Measurements from ENCODE around the gene ZSCAN5A.
"Not testable (repeated sequence)": the region's sequence is repeated elsewhere in the genome, so short reads cannot be mapped to it uniquely, and the experiment has no call there.

ZSCAN5A gene, protein sequence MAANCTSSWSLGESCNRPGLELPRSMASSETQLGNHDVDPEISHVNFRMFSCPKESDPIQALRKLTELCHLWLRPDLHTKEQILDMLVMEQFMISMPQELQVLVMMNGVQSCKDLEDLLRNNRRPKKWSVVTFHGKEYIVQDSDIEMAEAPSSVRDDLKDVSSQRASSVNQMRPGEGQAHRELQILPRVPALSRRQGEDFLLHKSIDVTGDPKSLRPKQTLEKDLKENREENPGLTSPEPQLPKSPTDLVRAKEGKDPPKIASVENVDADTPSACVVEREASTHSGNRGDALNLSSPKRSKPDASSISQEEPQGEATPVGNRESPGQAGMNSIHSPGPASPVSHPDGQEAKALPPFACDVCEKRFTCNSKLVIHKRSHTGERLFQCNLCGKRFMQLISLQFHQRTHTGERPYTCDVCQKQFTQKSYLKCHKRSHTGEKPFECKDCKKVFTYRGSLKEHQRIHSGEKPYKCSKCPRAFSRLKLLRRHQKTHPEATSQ

DNA sequence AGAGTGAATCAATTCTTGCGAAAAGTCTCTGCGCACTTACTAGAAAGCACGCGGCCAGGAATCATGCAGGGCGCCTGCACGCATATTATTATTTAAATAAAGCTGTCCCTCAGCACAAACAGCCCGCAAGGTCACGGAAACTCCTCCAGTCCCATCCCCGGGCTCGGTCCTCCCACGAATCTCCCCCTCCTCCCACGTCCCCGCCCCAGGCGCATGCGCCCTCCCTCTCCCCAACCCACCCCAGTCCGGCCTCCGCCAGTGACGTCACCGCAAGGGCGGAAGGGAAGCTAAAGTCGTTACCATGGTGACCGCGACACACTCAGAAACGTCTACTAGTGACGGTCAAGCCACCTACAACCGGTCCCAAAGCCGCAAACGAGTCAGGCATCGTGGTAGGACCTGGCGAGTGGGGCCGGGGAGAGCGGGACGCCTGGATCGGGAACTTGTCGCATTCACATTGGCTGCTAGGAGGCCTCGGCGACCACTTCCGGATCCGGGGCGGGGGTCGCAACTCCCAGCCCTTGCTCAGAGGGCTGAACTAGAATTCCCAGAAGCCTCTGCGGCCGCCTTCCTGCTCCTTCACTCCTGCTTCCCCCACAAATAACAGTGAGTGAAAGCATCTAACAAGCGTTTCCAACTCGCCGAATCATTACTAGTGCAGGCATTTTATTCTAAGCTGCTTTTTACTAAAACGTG lies at the start of gene ZSCAN5A:
Gene ZSCAN5A, minus strand, starts transcription at position 459 of the 696 bp plus-strand sequence. CDS start 89,793 bp downstream, outside the sequence.
- peak; percentile 95 to 98 for DNase-seq (ENCODE audit: low read depth in 2 of 2)

DNA sequence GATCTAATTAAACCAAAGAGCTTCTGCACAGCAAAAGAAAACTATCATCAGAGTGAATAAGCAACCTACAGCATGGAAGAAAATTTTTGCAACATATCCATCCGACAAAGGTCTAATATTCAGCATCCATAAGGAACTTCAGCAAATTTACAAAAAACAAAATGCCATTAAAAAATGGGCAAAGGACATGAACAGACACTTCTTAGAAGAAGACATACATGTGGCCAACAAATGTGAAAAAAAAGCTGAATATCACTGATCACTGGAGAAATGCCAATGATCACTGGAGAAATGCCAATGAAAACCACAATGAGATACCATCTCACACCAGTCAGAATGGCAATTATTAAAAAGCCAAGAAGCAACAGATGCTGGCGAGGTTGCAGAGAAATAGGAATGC lies 46.2 kb upstream of the ZSCAN5A start:
- no peak for DNase-seq (ENCODE audit: low read depth in 2 of 2)

DNA sequence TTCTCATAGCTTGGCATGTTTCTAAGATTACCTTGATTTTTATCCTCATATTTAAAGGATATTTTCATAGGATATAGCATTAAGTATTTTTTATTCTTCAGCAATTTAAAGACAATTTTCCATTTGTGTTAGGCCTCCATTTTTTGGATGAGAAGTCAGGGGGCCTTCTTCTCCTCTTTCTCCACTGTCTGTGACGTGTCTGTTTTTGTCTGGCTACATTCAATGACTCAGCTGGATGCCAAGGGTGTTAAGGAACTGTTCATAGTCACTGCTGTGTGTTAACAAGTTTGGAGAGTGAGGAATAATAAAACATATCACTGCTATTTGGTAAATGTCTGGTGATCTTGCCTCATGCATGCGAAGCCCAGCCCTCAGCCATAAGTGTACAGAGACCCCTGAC lies 42.3 kb upstream of the ZSCAN5A start:
- DNase-seq (ENCODE audit: low read depth in 2 of 2) = no peak

DNA sequence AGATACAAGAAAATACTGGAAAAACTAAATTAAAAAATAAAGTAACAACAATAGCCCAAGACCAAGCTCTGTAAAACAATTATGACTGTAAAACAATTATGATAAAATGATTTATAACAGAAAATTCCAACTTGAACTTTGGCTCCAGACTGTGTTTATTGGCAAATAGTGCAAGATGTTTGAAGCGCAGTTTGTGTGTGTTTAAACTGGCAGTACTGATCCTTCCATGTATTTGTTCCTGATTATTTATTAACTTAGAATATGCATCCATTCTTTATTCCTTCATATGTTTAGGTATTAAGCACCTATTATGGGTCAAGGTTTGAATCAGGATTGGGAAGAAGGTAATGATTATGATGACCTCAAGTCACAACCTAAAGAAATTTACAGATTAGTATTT lies 40.9 kb upstream of the ZSCAN5A start:
- no peak for DNase-seq (ENCODE audit: low read depth in 2 of 2)

DNA sequence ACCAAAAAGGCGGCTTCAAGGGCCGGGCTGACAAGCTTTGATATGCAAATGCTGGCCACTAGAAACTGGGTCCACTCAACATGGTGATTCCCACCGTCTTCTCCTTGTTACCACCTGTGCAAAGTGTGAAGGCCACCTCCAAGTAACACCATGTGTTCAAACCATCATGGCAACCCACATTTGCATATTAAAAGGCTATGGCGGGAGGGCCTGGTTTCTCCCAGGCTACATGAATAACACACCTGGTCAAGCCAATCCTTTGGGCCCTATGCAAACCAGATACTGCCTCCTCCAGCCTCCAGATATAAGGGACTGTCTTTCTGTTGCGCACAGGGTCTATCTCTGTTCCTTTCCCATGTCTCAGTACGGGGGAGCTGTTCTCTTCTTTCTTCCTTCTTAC lies 36.6 kb upstream of the ZSCAN5A start:
- no peak for DNase-seq (ENCODE audit: low read depth in 2 of 2)

DNA sequence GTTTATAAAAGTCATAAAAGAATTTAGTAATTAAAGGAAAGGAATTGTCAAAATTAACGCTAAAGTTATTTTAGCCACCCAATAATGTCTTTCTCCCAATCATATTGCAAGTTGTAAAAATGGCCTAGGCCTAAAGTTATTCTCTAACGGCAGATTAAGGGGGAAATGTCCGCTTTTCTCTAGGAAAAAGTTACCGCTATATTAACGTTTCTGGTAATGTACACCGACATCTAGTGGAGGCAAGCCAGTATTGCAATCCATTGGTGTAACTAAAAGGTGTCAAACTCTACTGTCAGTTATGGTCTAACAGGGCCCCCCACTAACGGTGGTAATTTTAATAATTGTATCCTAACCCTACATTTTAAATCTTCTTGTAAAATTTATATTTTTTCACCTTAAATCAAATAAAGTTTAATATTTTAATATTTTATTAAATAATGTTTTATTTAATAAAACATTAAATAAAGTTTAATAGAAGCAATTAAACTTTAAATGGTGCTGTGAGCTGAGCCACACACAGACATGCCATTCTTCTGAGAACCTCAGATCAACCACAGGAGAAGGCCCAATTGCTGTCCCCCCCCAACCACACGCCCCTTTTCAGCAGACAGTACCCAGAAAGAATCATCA lies 35.9 kb upstream of the ZSCAN5A start:
- DNase-seq (ENCODE audit: low read depth in 2 of 2) = peak in 1 of 2 donors; percentile 17

DNA sequence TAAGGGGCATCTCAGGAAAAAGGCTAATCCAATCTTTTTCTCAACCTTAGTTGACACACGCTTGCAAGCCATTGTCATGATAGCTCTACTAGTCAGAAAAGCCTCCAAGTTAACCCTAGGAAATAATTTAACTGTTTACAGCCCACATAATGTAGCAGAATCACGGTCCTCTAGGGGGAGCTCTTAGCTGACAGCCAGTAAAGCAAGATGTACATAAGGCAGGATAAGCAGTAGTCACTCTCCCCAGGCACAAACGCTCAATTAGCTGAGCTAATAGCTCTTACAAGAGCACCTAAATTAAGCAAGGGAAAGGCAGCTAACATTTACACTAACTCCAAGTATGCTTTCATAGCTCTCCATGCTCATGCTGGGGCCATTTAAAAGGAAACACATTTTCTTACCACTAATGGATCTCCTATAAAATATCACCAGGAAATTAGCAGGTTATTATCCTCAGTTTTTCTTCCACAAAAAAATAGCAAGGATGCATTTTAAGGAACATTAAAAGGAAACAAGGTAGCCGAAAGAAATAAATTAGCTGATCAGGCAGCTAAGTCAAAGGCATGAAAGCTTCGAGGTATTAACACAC lies 33.7 kb upstream of the ZSCAN5A start:
- no peak for DNase-seq (ENCODE audit: low read depth in 2 of 2)

DNA sequence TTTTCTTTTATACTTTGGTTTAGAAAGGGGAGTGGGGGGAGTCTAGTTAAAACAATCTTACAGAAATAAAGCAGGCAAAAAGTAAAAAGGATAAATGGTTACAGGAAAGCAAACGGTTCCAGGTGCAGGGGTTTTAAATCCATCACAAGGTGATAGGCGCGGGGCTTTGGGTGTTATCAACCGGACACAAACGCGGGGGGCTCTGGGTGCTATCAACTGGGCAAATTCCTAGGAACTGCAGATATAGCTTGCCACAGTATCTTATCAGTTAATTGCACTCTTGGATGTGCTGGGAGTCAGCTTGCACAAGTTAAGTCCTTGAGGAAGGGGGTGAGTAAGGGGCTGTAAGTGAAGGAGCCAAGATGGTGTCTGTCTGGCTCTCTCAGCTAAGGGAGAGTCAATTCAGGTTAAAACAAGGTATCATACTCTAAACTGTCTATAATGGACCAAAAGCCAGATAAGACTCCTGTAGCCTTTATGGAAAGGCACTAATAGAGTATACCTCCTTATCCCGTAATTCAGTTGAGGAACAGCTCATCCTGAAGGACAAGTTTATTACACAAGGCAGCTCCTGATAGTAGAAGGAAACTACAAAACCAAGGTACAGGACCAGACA lies 32.6 kb upstream of the ZSCAN5A start:
- no peak for DNase-seq (ENCODE audit: low read depth in 2 of 2)

DNA sequence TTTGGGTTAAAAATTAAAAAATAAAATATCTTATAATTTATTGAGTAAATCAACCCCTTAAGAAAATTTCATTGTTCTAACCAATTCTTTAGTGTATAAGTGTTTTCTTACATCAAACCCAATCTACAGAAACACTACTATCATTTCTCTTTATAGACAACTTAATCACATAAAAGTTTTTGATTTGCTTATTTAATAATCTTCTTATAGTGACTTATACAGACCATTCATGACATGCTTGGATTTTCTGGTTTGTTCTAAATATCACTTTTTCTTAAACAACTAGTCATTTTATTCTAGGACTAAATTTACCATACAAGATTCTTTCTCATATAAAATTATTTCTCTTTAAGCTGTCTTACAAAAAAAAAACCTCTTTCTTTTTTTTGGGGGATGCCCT lies 27.3 kb upstream of the ZSCAN5A start:
- no peak for DNase-seq (ENCODE audit: low read depth in 2 of 2)

DNA sequence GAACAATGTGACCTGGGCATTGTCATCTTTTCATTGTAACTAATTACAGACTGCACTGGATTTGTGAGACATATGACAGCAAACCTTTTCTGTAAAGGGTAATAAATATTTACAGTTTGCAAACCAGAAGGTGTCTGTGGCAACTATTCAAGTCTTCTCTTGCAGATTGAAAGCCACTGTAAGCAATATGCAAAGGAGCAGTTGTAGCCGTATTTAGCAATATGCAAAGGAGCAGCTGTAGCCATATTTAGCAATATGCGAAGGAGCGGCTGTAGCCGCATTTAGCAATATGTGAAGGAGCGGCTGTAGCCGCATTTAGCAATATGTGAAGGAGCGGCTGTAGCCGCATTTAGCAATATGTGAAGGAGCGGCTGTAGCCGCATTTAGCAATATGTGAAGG lies 24.4 kb upstream of the ZSCAN5A start:
- not testable (repeated sequence) for DNase-seq (ENCODE audit: low read depth in 2 of 2)

DNA sequence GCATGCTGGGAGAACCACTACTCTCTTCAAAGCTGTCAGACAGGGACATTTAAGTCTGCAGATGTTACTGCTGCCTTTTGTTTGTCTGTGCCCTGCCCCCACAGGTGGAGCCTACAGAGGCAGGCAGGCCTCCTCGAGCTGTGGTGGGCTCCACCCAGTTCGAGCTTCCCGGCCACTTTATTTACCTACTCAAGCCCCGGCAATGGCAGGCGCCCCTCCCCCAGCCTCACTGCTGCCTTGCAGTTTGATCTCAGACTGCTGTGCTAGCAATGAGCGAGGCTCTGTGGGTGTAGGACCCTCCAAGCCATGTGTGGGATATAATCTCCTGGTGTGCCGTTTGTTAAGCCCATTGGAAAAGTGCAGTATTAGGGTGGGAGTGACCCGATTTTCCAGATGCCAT lies 22.4 kb upstream of the ZSCAN5A start:
- not testable (repeated sequence) for DNase-seq (ENCODE audit: low read depth in 2 of 2)

DNA sequence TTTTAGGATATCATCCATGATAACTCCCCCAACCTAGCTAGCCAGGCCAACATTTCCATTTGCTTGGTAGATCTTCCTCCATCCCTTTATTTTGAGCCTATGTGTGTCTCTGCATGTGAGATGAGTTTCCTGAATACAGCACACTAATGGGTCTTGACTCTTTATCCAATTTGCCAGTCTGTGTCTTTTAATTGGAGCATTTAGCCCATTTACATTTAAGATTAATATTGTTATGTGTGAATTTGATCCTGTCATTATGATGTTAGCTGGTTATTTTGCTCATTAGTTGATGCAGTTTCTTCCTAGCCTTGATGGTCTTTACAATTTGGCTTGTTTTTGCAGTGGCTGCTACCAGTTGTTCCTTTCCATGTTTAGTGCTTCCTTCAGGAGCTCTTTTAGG lies 20.7 kb upstream of the ZSCAN5A start:
- not testable (repeated sequence) for DNase-seq (ENCODE audit: low read depth in 2 of 2)

DNA sequence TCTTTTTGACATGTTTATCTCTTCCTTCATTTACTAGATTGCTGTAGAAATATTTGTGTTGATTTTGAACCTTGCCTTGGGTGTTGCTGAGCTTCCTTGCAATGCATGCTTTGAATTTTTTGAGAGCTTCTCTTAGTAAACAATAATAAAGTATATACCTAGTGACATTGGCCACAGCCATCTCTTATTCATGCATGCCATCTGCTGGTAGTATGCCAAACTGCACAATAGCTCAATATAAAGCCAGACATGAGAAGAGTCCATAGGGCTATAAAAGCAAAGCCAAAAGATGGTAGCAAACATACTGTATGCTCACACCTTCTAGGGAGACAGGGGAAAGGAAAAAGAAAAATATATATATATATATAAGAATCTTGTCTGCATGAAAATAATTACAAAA lies 18.9 kb upstream of the ZSCAN5A start:
- no peak for DNase-seq (ENCODE audit: low read depth in 2 of 2)

DNA sequence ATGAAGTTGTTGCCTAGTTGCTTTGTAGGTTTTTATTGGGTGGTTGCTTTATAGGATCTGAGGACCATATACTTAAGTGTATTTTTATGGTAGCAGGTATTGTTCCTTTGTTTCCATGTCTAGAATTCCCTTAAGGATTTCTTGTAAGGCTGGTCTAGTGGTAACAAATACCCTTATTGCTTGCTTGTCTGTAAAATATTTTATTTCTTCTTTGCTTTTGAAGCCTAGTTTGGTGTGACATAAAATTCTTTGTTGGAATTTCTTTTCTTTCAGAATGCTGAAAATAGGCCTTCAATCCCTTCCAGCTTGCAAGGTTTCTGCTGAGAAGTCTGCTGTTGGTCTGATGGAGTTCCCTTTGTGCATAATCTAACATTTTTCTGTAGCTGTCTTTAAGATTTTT lies 18.1 kb upstream of the ZSCAN5A start:
- no peak for DNase-seq (ENCODE audit: low read depth in 2 of 2)

DNA sequence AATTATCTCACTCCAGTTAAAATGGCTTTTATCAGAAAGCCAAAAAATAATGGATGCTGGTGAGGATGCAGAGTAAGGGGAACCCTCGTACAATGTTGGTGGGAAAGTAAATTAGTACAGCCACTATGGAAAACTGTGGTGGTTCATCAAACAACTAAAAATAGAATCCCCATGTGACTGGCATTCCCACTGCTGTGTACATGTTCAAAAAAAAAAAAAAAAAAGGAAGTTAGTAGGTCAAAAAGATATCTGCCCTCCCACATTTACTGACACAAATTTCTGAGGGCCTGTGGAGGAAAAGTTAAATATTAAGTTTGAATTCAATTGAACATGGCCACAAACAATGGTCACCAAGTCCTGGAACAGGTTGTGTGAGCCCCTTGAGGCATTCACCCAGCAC lies 9.8 kb upstream of the ZSCAN5A start:
- no peak for DNase-seq (ENCODE audit: low read depth in 2 of 2)

DNA sequence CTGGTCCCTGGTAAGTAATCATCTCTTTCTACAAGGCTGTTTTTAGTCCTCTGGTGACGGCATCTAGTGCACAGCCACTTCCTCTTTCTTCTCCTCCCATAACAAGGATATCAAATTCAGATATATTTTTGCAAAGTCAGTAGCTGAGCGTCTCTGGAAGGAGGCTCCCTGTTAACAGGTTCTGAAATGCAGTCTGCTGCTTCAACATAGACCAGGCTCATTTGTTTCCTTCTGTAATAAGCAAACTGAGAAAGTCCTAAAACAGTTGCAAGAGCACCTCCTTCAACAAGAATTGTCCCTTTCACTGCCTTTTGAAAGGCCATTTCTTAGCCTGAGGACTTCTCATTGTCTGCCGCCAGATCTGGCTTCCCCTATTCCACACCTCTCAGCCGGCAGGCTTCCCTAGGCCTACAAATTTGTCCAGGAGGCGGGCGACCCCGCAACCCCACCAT lies 7.4 kb upstream of the ZSCAN5A start:
- no peak for DNase-seq (ENCODE audit: low read depth in 2 of 2)

DNA sequence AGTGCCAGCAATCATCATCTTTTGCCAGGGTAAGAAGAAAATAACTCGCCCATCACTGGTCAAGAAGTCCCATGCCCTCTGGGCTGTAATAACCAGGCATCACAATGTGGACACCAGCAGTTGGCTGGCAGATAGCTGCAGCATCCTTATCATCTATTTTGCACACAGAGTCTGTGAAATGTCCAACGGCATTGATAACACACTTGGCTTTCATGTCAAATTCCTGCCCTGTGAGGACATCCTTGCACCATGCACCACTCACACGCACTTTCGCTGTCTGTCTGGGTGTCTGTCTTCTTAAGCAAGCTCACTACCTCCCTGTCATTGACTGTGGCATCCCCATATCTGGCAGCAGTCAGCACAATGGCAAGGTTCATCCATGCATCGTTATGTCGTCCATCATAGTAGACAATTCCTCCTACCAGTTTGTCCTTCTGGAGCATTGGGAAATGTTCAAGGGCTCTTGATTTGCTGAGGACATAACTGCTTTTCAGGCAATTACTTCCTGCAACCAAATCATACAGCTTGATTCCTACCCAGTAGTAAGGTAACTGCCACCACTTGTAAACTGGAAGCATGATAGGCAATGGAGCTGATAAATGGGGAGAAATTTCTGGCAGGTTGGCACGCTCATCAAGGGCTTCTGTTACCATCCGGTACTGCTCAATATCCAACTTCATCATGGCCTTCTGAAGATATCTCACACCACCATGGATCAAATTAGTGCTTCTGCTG lies 6.8 kb upstream of the ZSCAN5A start:
- no peak for DNase-seq (ENCODE audit: low read depth in 2 of 2)

DNA sequence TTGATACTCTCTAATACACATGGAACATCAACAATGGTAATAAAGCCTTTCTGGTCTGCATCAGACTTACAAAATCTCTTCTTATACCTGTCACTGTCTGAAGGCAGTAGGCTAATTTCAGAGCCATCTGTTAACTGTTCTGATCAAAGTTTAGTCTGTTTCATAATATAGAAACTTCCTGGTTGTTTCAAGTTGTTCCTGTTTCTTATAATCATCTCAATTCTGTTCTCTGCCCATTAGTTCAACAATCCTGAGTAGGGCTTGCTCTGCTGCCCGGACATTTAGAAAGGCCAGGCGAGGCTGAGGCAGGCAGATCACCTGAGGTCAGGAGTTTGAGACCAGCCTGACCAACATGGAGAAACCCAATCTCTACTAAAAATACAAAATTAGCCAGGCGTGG lies 5.4 kb upstream of the ZSCAN5A start:
- DNase-seq (ENCODE audit: low read depth in 2 of 2) = no peak

DNA sequence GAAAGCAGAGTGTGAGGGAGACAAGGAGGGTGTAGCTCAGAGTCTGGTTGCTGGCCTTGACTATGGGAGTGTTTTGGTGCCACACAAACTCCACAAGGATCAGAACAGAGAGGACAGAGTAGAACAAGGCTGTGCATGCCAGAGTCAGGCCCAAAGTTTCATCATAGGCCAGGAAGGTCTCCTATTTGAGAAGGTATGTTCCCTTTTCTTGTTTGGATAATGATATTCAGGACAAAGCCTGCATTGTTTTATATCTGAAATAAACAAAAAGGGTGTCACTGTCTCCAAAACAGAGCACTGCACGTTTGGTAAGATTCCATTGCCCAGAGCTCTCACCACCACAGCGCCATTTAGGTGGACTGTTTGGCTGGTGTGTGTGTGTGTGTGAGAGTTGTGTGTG lies 3.1 kb upstream of the ZSCAN5A start:
- DNase-seq (ENCODE audit: low read depth in 2 of 2) = no peak

DNA sequence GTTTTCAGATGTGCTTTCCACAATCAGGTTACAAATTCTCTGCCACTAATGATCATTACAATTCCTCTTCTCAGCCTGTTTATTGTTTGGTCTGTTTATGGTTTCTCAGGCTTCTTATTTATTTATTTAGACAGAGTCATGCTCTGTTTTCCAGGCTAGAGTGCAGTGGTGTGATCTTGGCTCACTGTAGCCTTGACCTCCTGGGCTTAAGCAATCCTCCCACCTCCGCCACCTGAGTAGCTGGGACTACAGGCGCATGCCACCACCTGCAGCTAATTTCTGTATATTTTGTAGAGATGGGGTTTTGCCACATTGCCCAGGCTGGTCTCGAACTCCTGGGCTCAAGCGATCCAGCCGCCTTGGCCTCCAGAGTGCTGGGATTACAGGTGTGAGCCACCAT lies 2.1 kb upstream of the ZSCAN5A start:
- DNase-seq (ENCODE audit: low read depth in 2 of 2) = no peak
